Central memory CD4-positive, alpha-beta T cell (primary cell): ENCODE data around the gene SPPL2C.
A peak's percentile ranks its signal among the peaks of the same experiment; 100 is the strongest.
"Not testable (repeated sequence)": the region's sequence is repeated elsewhere in the genome, so short reads cannot be mapped to it uniquely, and the experiment has no call there.

ENCODE experiments used
- DNase-seq: peaks from one replicate; pipeline ENCODE4 v3.0.0; 2022

The SPPL2C gene

GRCh38 chr17:45850468-45850867, 5.8 kb downstream of the SPPL2C start:
- DNase-seq, result no peak

- no peak for DNase-seq
These were observed 6.3 kb downstream of the SPPL2C start for GRCh38 chr17:45851022-45851421.

GRCh38 chr17:45851464-45851863, 6.8 kb downstream of the SPPL2C start:
- DNase-seq, result no peak

- no peak for DNase-seq
These were observed 7.2 kb downstream of the SPPL2C start for GRCh38 chr17:45851873-45852272.

- peak; percentile 46 for DNase-seq
These were observed 8.0 kb downstream of the SPPL2C start for GRCh38 chr17:45852535-45853297.

GRCh38 chr17:45854209-45854608, 9.5 kb downstream of the SPPL2C start:
- no peak for DNase-seq

- DNase-seq, result no peak
These were observed 11.1 kb downstream of the SPPL2C start for GRCh38 chr17:45855691-45856336.

GRCh38 chr17:45857977-45858708, 13.5 kb downstream of the SPPL2C start:
- no peak for DNase-seq

- DNase-seq, result no peak
These were observed 16.5 kb downstream of the SPPL2C start for GRCh38 chr17:45861165-45861564.

- not testable (repeated sequence) for DNase-seq
These were observed 17.4 kb downstream of the SPPL2C start for GRCh38 chr17:45862127-45862526.

- no peak for DNase-seq
These were observed 19.4 kb downstream of the SPPL2C start for GRCh38 chr17:45863857-45864654.

GRCh38 chr17:45867171-45867570, 22.5 kb downstream of the SPPL2C start:
- no peak for DNase-seq

- no peak for DNase-seq
These were observed 23.0 kb downstream of the SPPL2C start for GRCh38 chr17:45867702-45868101.

GRCh38 chr17:45868276-45868675, 23.6 kb downstream of the SPPL2C start:
- no peak for DNase-seq

- no peak for DNase-seq
These were observed 25.1 kb downstream of the SPPL2C start for GRCh38 chr17:45869676-45870341.

GRCh38 chr17:45870342-45870974, 25.8 kb downstream of the SPPL2C start:
- no peak for DNase-seq

GRCh38 chr17:45871718-45872117, 27.0 kb downstream of the SPPL2C start:
- no peak for DNase-seq

- peak; percentile 18 for DNase-seq
These were observed 29.0 kb downstream of the SPPL2C start for GRCh38 chr17:45873728-45874127.

GRCh38 chr17:45874151-45874550, 29.5 kb downstream of the SPPL2C start:
- peak; percentile 28 for DNase-seq

- no peak for DNase-seq
These were observed 31.9 kb downstream of the SPPL2C start for GRCh38 chr17:45876539-45876938.

GRCh38 chr17:45877467-45877866, 32.8 kb downstream of the SPPL2C start:
- DNase-seq, result no peak

GRCh38 chr17:45883063-45883462, 38.4 kb downstream of the SPPL2C start:
- no peak for DNase-seq
